GM19351 (cell line): ENCODE measurements around the gene CD47.

ENCODE experiments used
- ATAC-seq: cut with Tn5 transposase; IDR thresholded peaks from one replicate; pipeline ENCODE4 v1.9.1; 2021; ENCODE audit warnings: mild to moderate bottlenecking, moderate library complexity; ENCODE audit not compliant: unreplicated experiment

The CD47 gene

GRCh38 chr3:108118038-108118768 is 27.4 kb upstream of the CD47 start:
- no peak for ATAC-seq

DNA sequence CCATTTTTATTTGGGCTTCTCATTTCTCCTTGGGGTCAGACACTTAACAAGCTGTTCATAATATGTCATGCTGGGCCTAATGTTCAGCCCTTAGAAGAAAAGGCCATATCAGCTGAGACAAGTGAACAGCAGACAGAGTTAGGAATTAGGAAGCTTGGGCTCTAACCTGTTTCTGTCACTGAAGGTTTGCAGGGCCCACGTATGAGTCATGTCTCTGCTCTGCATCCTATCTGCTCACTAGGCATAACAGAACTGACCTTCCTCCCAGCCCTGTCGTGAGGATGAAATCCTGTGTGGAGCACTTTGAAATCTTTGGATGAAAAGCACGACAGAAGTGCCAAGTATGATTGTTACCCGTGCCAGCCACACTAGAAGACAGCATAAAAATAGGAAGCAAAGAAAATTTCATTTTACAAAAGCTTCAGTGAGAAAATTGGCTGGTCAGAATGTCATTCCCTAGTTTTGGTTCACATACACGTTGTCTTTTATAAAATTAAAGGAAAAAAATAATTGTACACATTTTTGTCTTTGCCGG is 26.5 kb upstream of the CD47 start:
- no peak for ATAC-seq

DNA sequence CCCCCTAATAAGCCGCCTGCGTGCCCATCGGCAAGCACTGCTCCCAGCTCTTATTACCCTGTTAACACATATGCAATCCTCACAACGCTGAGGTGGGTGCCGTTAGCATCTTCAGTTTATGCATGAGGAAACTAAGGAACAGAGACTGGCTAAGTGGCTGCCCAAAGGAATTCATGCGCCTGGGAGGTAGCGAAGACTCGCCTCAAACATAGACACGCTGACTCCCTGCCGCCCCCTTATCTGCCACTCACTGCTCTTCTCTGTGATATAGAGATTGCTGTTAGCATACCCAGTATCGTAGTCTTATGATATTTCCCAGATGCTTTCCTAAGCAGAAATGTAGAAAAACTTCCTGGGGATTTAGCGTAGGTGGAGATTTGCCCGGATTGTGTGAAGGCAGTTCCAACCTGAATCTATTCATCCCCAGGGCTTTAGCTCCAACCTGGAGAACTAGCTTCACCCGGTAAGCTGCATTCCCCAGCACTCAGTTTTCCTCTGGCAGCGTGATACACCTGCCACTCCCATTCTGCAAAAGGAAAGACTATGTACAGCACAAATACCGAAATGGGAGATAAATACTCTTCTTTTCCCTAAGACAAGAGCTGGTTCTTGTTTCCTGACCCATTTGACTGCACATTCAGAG is 23.7 kb upstream of the CD47 start:
- ATAC-seq: no peak

DNA sequence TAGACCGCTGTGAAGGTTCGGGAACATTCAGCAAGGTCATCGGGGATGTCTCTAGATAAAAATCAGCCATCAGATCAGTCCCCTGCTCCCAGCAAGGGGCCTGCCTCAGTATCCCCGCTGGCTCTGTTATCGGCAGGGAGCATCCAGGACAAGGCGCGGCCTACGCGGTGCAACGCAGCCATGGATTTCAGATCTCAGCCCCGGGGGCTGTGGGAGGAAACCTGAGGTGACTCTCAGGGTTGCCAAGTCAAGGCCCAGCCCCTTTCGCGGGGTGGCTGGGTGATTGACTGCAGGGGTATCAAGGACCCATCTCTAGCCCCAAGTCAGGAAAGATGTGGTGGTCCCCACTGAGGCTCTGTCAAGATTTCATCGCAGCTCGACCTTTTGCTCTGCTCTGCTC is 23.1 kb upstream of the CD47 start:
- no peak for ATAC-seq

GRCh38 chr3:108110934-108111333 is 20.1 kb upstream of the CD47 start:
- no peak for ATAC-seq

DNA sequence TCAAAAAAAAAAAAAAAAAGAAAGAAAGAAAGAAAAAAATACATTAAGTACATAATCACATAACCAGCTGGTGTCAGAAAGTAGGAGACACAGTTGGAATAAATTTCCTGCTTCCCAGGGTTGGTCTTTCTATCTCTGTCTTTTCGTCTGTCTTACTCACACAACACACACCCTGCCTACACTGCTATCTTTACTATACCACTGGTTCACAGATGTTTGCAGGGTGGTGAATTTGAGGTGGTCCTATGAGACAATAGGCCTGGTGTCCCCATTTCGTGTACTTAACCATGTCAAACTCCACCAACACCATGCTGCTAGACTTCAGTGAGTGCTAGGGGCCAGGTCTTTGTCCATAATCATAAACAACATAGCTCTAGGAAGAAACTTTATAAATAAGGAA is 17.6 kb upstream of the CD47 start:
- no peak for ATAC-seq

- ATAC-seq: no peak
These were observed 15.6 kb upstream of the CD47 start for GRCh38 chr3:108106449-108106848.

- no peak for ATAC-seq
These were observed 15.2 kb upstream of the CD47 start for GRCh38 chr3:108106031-108106430.

DNA sequence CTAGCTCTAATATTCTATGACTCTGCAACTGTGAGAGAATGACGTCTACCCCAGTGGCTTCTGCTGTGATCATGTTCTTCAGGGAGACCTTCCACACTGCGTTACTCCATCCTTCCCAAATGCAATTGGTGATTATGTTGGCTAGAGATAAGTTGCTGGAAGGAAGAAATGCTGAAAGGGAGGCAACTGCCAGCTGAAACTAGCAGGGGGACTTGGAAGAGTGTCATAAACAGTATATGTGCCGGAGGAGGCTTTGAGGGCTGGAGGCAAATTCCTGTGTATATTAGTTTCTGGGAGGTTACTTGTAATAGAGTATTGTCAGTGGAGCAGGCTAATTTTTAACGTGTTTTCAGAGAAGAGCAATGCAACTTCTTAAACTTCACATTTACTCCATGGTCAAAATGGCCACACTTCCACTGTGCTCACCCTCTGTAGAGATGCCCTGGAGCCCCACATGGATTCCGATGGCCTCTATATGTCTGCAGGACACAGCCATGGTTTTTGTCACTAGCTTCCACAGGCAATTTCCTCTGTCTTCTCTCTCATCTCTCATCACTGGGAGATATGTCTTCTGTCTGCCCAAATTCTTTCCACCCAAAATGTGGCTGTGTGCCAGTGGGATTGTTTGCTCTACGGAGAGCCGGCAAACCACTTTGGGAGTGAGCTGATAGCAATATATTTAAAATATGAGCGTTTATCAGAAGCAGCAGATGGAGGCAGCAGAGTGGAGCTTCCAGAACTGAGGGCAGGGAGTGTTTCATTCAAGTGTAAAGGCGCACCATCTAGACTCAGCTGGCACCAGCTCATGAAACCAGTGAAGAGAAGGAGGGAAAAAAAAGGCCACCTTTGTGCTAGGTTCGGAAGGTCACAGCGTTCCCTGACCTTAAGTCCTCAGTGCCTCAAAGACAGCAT is 13.3 kb upstream of the CD47 start:
- no peak for ATAC-seq

- ATAC-seq: no peak
These were observed 12.4 kb upstream of the CD47 start for GRCh38 chr3:108103040-108103751.

DNA sequence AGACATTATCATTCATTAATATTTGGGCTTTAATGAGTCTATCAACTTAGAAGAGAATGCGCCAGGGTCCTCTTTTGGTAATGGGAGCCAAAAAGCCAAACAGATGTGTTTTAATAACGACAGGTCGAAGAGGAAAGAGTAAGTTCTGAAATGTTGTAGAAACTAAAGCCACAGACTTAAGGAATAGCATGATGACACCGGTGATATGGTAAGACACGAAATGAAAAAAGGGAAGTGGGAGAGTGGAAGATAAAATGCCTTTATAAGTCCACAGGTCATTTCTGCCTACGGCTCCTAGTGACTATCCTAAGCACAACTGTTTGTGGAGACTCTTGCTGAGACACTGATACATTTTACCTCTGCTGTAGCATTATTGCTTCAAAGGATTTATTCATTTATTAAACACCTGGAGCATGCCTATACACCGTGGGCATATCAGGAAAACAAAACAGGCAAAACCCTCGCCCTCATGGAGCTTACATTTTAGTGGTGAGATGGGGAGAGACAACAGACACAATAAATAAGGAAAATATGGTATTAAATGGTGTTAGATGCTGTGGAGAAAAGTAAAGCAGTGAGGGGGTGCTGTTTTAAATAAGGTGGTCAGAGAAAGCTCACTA is 11.7 kb upstream of the CD47 start:
- peak; percentile 25 for ATAC-seq

DNA sequence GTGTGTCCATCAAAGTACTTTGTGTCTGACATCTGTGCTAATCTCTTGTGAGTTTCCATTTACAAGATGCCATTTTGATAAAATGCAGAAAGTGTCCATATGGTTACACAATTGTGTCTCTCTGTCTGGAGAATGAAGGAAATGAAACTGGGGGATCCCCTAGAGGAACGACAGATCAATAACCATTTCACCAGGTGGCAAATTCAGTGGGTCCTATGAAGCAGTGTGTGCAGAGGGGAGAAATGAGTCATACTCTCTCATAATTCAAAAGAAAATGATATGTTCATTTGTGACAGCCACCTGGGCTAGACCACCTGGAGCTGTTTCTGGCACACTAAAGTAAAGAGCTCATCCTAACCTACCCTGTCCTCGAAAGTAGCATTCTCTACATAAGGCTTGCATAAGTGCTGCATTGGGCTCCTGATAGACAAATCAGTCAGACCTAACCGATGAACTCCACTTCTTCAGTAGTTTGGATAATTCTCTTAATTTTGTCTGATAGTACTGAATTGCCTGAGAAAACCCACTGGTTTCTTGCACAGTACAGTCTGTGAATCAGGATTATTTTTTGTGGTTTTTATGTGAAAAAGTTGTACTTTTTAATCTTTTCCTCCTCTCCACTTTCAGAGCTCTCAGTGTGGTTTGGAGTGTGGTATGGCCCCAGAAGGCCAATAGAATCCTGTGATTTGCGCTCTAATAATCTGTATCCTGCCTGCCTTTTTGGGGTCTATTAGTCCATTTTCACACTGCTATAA is 10.3 kb upstream of the CD47 start:
- peak; percentile 92 for ATAC-seq

DNA sequence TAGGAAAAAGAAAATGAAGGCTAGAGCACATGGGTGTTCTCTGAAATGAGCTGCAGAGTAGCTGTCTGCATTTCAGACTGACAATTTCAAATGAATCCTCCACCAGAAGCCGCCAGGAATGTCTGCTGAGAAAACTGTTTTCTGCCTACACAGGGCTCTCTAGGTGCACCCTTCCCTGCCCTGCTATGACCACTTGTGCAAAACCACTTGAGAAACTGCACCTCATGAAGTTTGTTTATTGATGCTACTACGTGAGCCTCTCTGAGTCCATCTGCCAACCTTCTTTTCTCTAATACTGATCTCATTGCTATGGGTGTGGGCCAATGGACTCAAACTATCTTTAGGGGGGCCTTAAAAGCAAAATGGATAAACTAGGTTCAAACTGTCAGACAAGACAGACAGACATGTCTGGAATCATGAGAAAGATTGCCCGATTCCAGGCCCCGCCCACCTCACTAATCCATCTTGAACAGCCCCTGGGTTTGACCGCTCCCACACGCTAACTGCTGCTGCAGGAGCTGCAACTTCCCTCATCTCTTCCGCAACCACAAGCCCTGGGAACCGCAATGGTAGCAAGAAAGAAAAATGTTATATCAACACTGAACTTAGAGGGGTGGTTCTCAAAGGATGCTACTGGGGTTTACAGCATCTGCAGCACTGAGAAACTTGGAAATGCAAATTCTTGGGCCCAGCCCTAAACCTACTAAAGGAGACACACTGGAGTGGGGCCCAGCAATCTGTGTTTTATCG is 9.0 kb upstream of the CD47 start:
- peak; percentile 2 for ATAC-seq

DNA sequence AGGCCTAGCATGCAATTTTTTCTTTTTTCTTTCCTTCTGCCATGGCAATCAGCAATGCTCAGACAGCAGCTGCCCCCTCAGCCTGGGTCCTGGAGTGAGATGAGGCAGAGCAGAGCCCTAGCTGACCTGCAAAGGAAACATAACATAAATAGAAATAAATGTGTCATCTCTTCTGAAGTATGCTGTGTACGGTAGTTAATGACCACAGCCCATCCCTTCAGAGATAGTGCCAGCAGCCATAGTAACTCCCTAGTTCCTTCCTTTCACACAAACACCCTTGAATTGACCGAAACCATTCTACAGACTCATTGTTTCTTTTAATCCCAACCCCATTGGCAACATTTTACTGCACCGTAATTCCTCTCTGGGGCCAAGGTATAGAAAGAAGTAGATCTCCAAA is 8.4 kb upstream of the CD47 start:
- ATAC-seq: no peak

- ATAC-seq: no peak
These were observed 7.2 kb upstream of the CD47 start for GRCh38 chr3:108098003-108098370.

DNA sequence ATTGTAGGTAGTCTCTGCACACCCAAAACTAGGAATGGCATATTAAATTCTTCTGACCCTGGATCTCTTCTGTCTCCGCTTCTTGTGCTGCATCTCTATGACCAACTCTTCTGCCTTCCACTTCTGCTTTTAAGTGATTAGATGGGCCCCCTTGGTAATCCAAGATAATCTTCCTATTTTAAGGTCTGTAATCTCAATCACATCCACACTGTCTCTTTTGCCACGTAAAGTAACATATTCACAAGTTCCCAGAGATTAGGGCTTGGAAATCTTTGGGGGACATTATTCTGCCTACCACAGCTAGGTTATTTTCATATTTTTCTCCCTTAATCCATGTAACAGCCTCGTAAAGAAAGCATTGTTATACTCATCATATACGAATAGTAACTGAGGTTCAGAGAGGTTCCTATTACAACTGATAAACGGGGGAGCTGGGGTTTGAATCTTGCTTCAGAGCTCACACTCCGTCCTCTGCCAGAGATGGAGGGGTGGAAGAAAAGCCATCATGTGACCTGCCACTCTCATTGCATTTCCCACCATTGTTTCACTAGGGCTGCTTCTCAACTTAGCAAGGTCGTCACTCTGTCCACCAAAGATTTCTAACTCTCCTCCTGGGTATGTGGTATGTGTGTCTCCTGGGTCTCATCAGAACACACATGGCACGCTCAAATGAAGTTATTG is 6.6 kb upstream of the CD47 start:
- no peak for ATAC-seq

DNA sequence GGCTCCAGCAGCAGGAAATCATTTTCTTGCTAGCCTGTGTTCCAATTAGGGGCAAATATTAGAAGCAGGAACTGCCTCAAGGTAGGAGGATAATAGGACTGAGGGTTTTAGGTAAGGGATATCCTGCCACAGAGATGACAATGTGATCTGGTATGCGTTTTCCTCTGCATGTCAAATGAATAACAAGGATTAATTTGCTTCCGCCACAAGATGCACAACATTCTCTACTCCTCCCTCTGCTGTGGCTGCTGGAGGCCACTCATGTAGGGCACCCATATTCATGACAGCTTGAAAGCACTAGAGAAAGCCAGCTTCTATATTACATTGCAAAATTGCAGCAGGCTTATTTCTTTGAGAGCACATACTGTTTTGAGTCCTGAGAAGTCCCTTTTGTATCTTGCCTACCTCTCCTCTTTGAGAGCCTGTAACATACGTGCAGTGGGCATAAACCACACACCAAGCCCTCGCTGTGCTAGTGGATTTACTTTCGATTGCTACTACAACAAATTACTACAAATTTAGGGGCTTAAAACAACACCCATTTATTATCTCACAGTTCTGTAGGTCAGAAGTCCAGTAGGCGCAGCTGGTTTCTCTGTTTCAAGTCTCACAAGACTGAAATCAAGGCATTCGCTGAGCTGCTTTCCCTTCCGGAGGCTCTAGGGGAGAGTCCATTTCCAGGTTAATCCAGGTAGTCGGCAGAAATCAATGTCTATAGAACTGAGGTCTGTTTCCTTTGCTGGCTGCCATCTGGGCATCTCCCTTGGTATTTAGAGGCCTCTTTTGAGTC is 5.9 kb upstream of the CD47 start:
- no peak for ATAC-seq

DNA sequence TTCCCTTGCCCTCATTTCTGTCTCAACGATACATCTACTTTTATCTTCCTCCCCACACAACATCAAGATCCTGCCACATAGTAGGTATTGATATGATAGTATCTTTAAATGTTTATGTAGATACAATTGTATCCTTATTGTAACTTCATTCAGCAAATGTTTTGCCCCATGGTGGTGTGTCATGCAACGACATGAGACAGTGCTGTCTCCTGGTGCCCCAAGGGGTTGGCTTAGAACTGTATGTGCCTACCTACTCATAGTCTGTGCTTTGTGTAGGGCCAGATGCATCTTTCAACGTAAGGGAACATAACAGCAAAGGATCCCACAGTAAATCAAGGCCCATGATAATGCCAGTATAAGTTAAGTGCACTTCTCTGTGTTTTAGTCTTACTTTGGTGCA is 2.8 kb upstream of the CD47 start:
- no peak for ATAC-seq
